Adrenal gland (tissue), 12 donors: Measurements from ENCODE around the gene NPPB. TPM values are rescaled to one million over a fixed set of nuclear protein-coding genes. Genes with fewer than 3 reads are reported as not detected.
"Not testable (repeated sequence)": the region's sequence is repeated elsewhere in the genome, so short reads cannot be mapped to it uniquely, and the experiment has no call there.

ENCODE experiments used
- DNase-seq, 7 donors: peaks; one replicate each; pipeline ENCODE4 v3.0.0-alpha.2; 2019 to 2020
- H3K27ac ChIP-seq, 5 donors: fragments of 200-600 bp; sonication (generic) in 4 of 5; 1 replicate in 3 of 5; 2 replicates in 2 of 5; pipeline versions ENCODE4 v1.5.1 to v1.8.0; 2016 to 2020; ENCODE audit warnings: mild to moderate bottlenecking in 1 of 5
- H3K27me3 ChIP-seq: fragments of 200-600 bp; 2 replicates; pipeline ENCODE4 v1.8.0; 2021
- H3K36me3 ChIP-seq, 2 donors: fragments of 200-600 bp; replicated peaks in 1 of 2; 1 replicate in 1 of 2; 2 replicates in 1 of 2; pipeline versions ENCODE4 v1.5.1 to v1.8.0; 2018 to 2022
- H3K4me1 ChIP-seq, 2 donors: fragments of 200-600 bp; replicated peaks in 1 of 2; 1 replicate in 1 of 2; 2 replicates in 1 of 2; pipeline versions ENCODE4 v1.5.1 to v1.8.0; 2018 to 2021
- H3K4me3 ChIP-seq, 4 donors: fragments of 200-600 bp; sonication (generic) in 3 of 4; one replicate each; pipeline ENCODE4 v1.5.1; 2016 to 2018
- H3K9me3 ChIP-seq, 3 donors: fragments of 200-600 bp; sonication (generic) in 1 of 3; replicated peaks in 1 of 3; 1 replicate in 2 of 3; 2 replicates in 1 of 3; pipeline versions ENCODE4 v1.5.1 to v1.8.0; 2016 to 2021
- CTCF ChIP-seq, 6 experiments: fragments of 450-650 bp in 4 of 6; fragments of 200-600 bp in 2 of 6; sonication (generic) in 1 of 6; IDR thresholded peaks; 1 replicate in 5 of 6; 2 replicates in 1 of 6; pipeline versions ENCODE4 v1.5.1 to v1.8.0; 2016 to 2021; ENCODE audit warnings: antibody characterized with exemption in 6 of 6, mild to moderate bottlenecking in 2 of 6, moderate library complexity in 1 of 6
- POLR2A ChIP-seq, 2 donors: fragments of 450-650 bp; IDR thresholded peaks; one replicate each; pipeline ENCODE4 v1.6.1; 2017; ENCODE audit warnings: antibody characterized with exemption in 2 of 2, mild to moderate bottlenecking in 2 of 2, moderate library complexity in 1 of 2
- WGBS, 4 donors: extraction: QIAGEN DNeasy Blood & Tissue Kit in 2 of 4; methylation state at CpG; one replicate each; pipeline versions ENCODE4 v1.1.5 to v1.1.7; 2013 to 2017; 5-methylcytosine and 5-hydroxymethylcytosine counted together
- intact Hi-C, 2 donors: fragments of 100-400 bp; cut with DNase I; formaldehyde crosslinking; loops; one replicate each; pipeline versions ENCODE4 v1.14.1 to v1.15.0; 2022 to 2023
- polyA plus RNA-seq, 3 donors: library from polyadenylated mRNA; stranded (reverse); fragments of 200-250 nt in 2 of 3; fragments of 350-450 nt in 1 of 3; fragmentation: Illumina TruSeq in 1 of 3; extraction: RNeasy Lipid Tissue Mini Kit (QIAGEN cat#74804) in 1 of 3; gene quantifications; one replicate each; pipeline ENCODE4 v1.2.3, GENCODE V29; 2013 to 2014
- total RNA-seq, 9 donors: library from RNA; depleted of rRNA in 4 of 9; stranded (reverse); fragments of >200 nt in 4 of 9; fragments of 120-200 nt in 1 of 9; fragmentation: NEBNext Ultra II Directional in 1 of 9; extraction: Animal tissue kit (Norgen Biotek cat#: 25700) in 1 of 9; gene quantifications; one replicate each; pipeline versions ENCODE4 v1.1.0 to v1.2.4, GENCODE V29; 2013 to 2023
- donor health status: healthy with polysubstance abuse.
- donor health status: Bipolar disorder and iron deficiency.
- donor health status: DM: yes; HTN: yes; CAD: no.
- donor health status: DM: no; HTN: no; CAD: no.
- donor health status: DM: no; HTN: no; CAD: no.
- donor health status: DM: yes; HTN: yes; CAD: no.

NPPB gene
- total and polyA plus RNA-seq, 12 donors, result 1.1 TPM; not detected in 11

GRCh38 chr1:11898086-11898785 is 39.5 kb upstream of the NPPB start:
- no peak overlapping the region for H3K4me3 ChIP-seq
- no peak for DNase-seq
- no peaks in the 10 kb centered on the region for H3K9me3 ChIP-seq
- WGBS, 4 donors, result 21 to 43% (median 21%) methylated on average over 16 to 38 of the region's 38 CpGs
- no peaks in the 10 kb centered on the region for H3K36me3 ChIP-seq
- intact Hi-C loops, result loop anchor here in 1 of 2 donors (5.0 kb wide), 1 partner anchor 61 kb away; no protein-coding TSS in a partner anchor
- H3K27me3 ChIP-seq, result peaks cover 27% of the 10 kb centered on the region
- H3K27ac ChIP-seq, result no peak overlapping the region
- H3K4me1 ChIP-seq, result no peaks in the 10 kb centered on the region
- TF ChIP-seq POLR2A (IDR thresholded peaks at IDR 0.05) (no peak), CTCF (IDR thresholded peaks at IDR 0.05) (no peak)

GRCh38 chr1:11894501-11894900 is 35.8 kb upstream of the NPPB start:
- H3K27ac ChIP-seq, H3K36me3 ChIP-seq, H3K9me3 ChIP-seq, DNase-seq, H3K4me1 ChIP-seq, intact Hi-C loops, H3K4me3 ChIP-seq: not testable (repeated sequence)
- 18 to 73% (median 50%) methylated on average over 1 of the region's 1 CpG for WGBS, 4 donors
- peaks cover 17% of the 10 kb centered on the region for H3K27me3 ChIP-seq

DNA sequence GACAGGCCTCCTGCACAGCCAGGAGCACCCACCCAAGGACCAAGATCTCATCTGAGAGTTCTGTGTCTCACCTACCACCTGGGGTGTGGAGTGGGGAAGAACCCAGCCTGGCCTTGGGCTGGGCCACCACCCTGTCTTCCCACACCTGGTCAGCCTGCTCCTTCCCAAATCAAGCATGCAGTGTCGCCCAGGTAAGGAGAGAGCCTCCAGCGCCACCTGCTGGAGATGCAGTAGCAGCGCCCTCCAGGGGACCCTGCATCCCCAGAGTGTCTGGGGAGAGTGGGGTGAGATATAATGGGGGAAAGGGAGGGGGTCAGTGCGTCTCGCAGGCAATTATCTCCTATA is 35.1 kb upstream of the NPPB start:
- no peak for TF ChIP-seq POLR2A (IDR thresholded peaks at IDR 0.05)
- peak; percentile 64 to 88 (median 82) for TF ChIP-seq CTCF (IDR thresholded peaks at IDR 0.05)
- H3K9me3 ChIP-seq, result no peaks in the 10 kb centered on the region
- 0 to 6% (median 2%) methylated on average over 2 to 5 of the region's 5 CpGs for WGBS, 4 donors
- no peaks in the 10 kb centered on the region for H3K4me1 ChIP-seq
- H3K27ac ChIP-seq, result no peak overlapping the region
- peaks cover 11% of the 10 kb centered on the region for H3K27me3 ChIP-seq
- DNase-seq, result peak; percentile 41 to 77 (median 64)
- no peak overlapping the region for H3K4me3 ChIP-seq
- H3K36me3 ChIP-seq, result no peaks in the 10 kb centered on the region
- intact Hi-C loops, result loop anchor here in 1 of 2 donors (2.0 kb wide), 1 partner anchor 57 kb away; no protein-coding TSS in a partner anchor

DNA sequence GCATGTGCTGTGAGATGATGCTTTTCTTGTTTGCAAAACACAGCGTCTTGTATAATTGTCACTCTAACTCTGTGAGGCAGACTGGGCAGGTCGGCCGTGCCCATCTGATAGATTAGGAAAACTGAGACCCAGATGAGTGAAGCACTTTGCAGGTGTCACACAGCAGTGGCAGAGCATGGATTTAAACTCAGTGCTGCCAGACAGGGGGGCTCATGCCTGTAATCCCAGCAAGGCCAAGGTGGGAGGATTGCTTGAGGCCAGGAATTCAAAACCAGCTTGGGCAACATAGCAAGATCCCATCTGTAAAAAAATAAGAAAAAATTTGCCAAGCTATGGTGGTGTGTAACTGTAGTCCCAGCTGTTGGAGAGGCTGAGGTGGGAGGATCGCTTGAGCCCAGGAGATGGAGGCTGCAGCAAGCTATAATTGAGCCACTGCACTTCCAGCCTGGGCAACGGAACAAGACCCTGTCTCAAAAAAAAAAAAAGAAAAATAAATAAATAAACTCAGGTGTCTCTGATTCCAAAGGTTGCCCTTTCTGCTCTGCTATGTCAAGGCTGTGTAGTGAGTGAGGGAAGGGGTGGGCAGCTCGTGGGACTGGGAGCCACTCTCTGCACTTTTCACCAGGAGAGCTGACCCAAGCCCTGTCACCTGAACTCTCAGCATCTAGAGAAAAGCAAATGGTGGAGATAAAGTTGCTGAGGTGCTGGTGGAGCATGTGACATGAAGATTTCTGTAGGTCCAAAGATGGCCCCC is 32.9 kb upstream of the NPPB start:
- no peak for DNase-seq
- intact Hi-C loops, result loop anchor here in 1 of 2 donors (2.0 kb wide), 1 partner anchor 55 kb away; no protein-coding TSS in a partner anchor

More for the DNA sequence above, 32.9 kb upstream of the NPPB start:
- Histone ChIP-seq H3K27me3 (peaks cover 6% of the 10 kb centered on the region), H3K4me1 (no peaks in the 10 kb centered on the region), H3K9me3 (no peaks in the 10 kb centered on the region), H3K4me3 (no peak overlapping the region), H3K36me3 (no peaks in the 10 kb centered on the region), H3K27ac (no peak overlapping the region)
- TF ChIP-seq POLR2A (IDR thresholded peaks at IDR 0.05) (no peak), CTCF (IDR thresholded peaks at IDR 0.05) (no peak)
- WGBS, 4 donors, result 71 to 80% (median 76%) methylated on average over 6 of the region's 6 CpGs
